GM10266 (cell line): ENCODE results near the gene DDX31.

Experiments
- DNase-seq: peaks from one replicate; pipeline ENCODE4 v3.0.0; 2012; ENCODE audit errors: extremely low spot score
- TF ChIP-seq, protein P1 (sequence below): IDR thresholded peaks from 2 replicates; pipeline ENCODE4 v1.5.1; 2012; ENCODE audit warnings: mild to moderate bottlenecking, low read depth; ENCODE audit not compliant: control insufficient read depth, insufficient read depth; ENCODE audit errors: missing control alignments

The DDX31 gene

DNA sequence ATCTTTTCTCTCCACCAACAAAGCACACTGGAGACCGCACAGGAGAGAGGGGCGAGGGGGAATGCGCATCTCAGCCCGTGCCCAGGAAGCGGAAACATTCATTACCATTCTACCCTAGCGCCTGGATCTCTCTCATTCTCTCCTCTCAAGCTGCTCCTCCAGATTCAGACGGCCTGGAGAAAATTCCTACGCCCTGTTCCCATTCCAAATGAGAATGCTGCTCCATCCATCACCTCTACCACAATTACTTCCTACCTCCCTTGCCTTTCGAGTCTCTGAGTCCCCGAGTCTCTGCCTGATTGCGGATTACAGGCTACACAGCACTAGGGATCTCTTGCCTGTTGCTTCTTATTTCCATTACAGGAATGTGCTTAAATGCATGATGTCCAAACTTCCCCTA, 6.7 kb downstream of the DDX31 start:
- DNase-seq, result no peak
- TF ChIP-seq, protein P1, sequence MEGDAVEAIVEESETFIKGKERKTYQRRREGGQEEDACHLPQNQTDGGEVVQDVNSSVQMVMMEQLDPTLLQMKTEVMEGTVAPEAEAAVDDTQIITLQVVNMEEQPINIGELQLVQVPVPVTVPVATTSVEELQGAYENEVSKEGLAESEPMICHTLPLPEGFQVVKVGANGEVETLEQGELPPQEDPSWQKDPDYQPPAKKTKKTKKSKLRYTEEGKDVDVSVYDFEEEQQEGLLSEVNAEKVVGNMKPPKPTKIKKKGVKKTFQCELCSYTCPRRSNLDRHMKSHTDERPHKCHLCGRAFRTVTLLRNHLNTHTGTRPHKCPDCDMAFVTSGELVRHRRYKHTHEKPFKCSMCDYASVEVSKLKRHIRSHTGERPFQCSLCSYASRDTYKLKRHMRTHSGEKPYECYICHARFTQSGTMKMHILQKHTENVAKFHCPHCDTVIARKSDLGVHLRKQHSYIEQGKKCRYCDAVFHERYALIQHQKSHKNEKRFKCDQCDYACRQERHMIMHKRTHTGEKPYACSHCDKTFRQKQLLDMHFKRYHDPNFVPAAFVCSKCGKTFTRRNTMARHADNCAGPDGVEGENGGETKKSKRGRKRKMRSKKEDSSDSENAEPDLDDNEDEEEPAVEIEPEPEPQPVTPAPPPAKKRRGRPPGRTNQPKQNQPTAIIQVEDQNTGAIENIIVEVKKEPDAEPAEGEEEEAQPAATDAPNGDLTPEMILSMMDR, result no peak

DNA sequence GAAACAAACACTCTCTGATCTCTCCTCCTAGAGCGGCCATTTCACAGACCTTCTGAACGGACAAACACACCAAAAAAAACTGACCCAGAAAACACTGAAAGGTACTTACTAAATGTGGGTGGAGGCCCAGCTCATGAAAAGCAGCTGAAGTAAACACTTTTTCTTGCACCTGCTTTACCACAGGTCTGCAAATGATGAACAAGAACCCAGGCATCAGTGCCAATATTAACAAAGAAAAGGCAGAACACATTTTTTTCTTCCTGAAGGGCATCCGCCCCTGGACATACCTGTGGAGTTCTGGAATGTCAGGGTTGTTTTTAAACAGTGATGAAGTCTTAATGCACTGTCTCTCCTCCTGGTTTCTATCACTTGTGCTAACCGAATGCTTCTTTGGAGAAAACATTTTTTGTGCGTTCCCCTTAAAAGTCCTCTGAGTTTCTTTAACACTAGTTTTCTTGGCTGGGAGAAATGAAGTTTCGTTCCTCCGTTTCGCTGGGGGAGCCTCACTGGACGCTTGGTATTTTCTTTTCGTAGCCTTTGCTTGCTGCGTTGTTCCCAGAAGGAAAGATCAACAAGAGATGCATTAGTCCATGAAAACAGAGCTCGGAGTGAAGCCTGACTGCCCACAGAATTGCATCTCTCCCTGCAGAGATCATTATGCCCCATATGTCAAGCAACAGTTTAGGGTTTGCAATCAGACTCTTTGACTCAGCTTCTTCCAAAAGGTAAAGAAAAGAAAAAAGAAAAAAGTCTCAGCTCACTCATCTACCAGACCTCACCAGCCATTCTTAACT, 7.4 kb downstream of the DDX31 start:
- TF ChIP-seq, protein P1, result no peak
- no peak for DNase-seq

DNA sequence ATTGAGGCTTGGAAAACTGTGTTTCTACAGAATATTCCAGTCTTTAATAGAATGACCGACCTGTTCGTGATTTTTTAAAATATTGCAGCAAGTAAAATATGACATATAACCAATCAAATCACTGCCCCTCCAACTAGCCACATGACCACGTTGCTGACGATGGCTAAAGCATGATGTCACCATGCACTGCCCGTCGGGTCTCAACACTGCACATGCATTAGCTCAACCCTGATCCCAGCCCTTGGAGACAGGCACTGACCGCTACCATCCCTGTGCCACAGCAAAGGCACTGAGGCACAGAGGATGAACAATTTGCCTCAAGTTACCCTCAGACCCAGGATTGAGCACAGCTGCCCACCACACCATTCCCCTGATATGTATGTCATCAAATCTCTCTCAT, 13.5 kb downstream of the DDX31 start:
- no peak for DNase-seq
- TF ChIP-seq, protein P1, result no peak

DNA sequence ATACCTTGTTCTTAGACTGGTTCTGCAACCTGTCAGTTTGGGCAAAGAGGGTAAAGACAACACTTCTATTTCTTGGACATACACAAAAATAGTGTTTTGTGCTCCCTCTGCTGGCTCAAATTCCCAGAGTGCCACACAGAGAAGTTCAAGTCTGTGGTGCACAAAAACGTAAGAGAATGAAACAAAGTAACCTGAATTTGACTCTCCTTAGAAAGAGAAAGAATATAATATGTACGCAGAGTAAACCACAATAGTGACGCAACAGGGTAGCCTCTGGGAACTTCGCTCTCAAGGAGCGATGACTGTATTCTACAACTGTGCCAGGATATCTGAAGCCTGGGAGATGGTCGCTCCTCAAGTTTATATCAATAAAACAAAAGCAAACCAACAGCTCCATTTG, 18.5 kb downstream of the DDX31 start:
- no peak for DNase-seq
- TF ChIP-seq, protein P1, result peak; percentile 15

DNA sequence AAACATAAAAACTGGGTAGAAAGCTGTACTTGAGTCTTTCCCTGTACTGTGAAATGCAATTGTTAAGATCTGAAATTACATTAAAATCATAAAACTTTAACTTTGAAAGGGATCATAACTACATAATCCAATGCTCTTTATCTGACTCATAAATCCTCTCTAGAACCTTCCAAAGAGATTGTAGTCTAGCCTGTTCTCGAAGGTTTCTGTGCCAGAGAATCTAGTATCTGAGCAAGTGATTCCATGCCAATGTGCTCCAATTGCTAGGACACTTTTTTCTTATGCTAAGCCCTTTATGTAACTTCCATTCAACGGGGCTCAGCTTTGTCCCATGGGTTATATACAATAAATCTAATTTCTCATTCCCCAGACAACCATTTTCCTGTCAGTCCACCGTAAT, 21.1 kb downstream of the DDX31 start:
- no peak for DNase-seq
- TF ChIP-seq, protein P1, result no peak

DNA sequence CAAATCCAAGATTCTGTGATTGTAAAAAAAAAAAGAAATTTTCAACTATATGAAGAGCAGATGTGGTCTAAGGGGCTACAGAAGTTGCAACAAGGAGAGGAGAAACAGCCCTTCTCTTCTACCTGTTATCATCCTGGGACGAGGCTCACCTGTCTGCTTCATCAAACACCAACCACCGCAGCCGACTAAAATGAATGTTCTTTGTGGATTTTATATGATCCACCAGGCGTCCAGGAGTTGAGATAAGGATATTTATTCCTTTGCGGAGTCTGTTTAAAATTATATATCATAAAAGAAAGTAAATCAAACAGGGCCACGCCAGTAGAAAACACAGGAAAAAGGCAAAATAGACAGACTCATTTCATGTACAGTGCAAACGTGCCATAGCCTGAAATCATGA, 21.5 kb downstream of the DDX31 start:
- TF ChIP-seq, protein P1, result no peak
- no peak for DNase-seq

DNA sequence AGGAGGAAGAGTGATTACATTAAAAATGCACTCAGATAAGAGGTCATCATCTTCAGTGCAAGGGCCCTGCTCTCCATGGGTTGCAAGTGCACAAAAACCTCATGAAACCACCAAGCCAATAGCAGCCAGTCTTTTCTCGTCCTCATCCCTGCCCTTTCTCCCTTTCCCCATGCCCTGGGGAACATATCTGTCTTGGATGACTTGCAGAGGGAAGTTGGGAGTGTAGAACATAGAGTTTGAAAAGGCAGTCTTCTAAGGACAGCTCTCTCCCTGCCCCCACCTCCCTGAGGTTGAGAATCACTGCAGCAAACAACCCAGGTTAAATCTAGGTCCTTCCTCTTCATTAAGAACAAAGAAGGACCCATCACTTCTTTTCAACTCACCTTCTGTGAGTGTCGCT, 22.0 kb downstream of the DDX31 start:
- no peak for DNase-seq
- TF ChIP-seq, protein P1, result no peak
